ENCODE results near the gene SMIM12.

- TF ChIP-seq POLR2AphosphoS5 (IDR thresholded peaks at IDR 0.05; ENCODE audit: low read depth, low read length) (no peak), TAF1 (IDR thresholded peaks at IDR 0.05; ENCODE audit: borderline replicate concordance, insufficient read depth, low read length) (no peak), REST (IDR thresholded peaks at IDR 0.05; ENCODE audit: insufficient read depth in 1 of 2, low read depth in 2 of 2, low read length in 2 of 2) (no peak)
Observed at GRCh38 chr1:34899906-34900305, 40.4 kb upstream of the SMIM12 start.

All from PFSK-1 (cell line).